ENCODE measurements around the gene PFKM.

The PFKM gene

DNA sequence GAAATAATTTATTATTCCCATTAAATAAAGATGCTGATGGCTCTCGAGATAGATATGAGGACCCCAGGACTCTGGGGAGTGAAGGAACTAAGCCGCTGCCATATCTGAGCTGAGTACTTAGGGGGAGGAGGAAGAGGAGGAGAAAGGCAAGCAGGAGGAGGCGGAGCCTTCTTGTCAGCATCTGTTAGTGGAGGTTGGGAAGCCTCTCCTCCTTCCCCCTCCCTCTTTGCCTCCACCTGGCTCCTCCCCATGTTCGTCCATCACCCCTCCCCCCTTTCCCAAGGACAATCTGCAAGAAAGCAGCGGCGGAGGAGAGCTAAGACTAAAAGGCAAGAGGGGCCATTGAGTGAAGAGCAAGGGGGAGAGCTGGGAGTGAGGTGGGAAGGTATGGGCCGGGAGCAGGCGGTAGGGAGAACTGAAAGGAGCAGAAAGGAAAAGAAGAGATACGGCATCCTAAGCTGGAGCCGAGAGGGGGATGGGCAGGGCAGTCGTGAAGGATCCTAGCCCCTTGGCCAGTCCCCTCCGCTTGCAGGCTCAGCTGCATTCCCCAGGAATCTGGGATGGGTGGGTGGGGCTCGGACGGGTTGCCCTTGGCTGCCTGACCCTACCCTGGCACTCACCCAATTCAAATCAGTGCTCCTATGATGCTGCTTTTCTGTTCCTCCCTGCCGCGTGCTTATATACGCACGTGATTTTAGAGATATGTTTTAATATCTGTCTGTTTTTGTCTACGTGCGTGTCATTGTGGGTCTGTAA lies at the start of gene PFKM:
PFKM (plus strand) TSS at position 287 of the 756 bp plus-strand sequence. CDS start 3,411 bp downstream, outside the sequence.
- TF ChIP-seq, protein P1, sequence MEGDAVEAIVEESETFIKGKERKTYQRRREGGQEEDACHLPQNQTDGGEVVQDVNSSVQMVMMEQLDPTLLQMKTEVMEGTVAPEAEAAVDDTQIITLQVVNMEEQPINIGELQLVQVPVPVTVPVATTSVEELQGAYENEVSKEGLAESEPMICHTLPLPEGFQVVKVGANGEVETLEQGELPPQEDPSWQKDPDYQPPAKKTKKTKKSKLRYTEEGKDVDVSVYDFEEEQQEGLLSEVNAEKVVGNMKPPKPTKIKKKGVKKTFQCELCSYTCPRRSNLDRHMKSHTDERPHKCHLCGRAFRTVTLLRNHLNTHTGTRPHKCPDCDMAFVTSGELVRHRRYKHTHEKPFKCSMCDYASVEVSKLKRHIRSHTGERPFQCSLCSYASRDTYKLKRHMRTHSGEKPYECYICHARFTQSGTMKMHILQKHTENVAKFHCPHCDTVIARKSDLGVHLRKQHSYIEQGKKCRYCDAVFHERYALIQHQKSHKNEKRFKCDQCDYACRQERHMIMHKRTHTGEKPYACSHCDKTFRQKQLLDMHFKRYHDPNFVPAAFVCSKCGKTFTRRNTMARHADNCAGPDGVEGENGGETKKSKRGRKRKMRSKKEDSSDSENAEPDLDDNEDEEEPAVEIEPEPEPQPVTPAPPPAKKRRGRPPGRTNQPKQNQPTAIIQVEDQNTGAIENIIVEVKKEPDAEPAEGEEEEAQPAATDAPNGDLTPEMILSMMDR (IDR thresholded peaks at IDR 0.05; ENCODE audit: low read length), result no peak
- TF ChIP-seq EZH2 (optimal IDR thresholded peaks at IDR 0.05; ENCODE audit: low read depth, low read length) (no peak), EZH2phosphoT487 (IDR thresholded peaks at IDR 0.05; ENCODE audit: low read length) (no peak)
- peaks cover 4% of the 10 kb centered on the region; the same call in 1 of the 2 replicates for H3F3A ChIP-seq (ENCODE audit: insufficient read depth, low read length)
- H2AFZ ChIP-seq (ENCODE audit: low read length), result peak within 1 kb of the TSS; percentile 64
- peak within 1 kb of the TSS; percentile 86 for H3K4me3 ChIP-seq (ENCODE audit: low read length)
- peaks cover 10% of the 10 kb centered on the region; the same call in 1 of the 2 replicates for H3K4me1 ChIP-seq (ENCODE audit: low read length)
- DNase-seq, result peak; percentile 88
- no peaks in the 10 kb centered on the region for H3K9me2 ChIP-seq (replicated peaks; ENCODE audit: insufficient read depth, low read length)
- peak within 1 kb of the TSS; percentile 90 for H3K4me2 ChIP-seq (ENCODE audit: low read depth, low read length)
- peaks cover 34% of the 10 kb centered on the region for H3K79me2 ChIP-seq (ENCODE audit: low read length)
- H3K9ac ChIP-seq (ENCODE audit: low read length), result peak within 1 kb of the TSS; percentile 58
- H3K9me3 ChIP-seq (replicated peaks; ENCODE audit: insufficient read depth, low read length), result no peaks in the 10 kb centered on the region
- H3K27ac ChIP-seq (ENCODE audit: low read length), result peak within 1 kb of the TSS; percentile 22; the same call in 1 of the 2 replicates
- H3K36me3 ChIP-seq (replicated peaks; ENCODE audit: insufficient read depth, low read length), result 0 out of 2 replicates have a peak, but pooled peaks cover 4% of the 10 kb centered on the region
- H3K27me3 ChIP-seq (replicated peaks; ENCODE audit: insufficient read depth, low read length), result no peaks in the 10 kb centered on the region
- H4K20me1 ChIP-seq (ENCODE audit: insufficient read depth, low read length), result no peaks in the 10 kb centered on the region

DNA sequence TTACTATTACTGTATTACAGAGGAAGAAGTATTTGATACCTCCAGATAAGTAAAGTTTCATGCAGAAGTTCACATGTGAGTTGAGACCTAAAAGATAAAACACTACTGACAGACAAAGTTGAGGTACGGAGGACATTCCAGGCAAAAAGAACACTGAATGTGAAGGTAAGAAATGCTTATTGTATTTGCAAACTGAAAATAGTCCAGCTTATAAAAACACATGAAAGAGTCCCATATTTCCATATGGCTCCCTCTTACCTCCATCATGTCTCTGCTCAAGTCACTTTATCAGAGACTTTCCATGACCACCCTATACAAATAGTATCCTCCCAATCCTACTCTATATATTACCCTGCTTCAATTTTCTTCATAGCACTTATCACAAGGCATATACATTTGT lies 49.1 kb upstream of the PFKM start:
- Histone ChIP-seq H3F3A (ENCODE audit: insufficient read depth, low read length) (no peaks in the 10 kb centered on the region), H3K9me2 (replicated peaks; ENCODE audit: insufficient read depth, low read length) (no peaks in the 10 kb centered on the region), H3K4me1 (ENCODE audit: low read length) (no peaks in the 10 kb centered on the region), H2AFZ (ENCODE audit: low read length) (no peak overlapping the region), H3K79me2 (ENCODE audit: low read length) (no peaks in the 10 kb centered on the region), H3K9me3 (replicated peaks; ENCODE audit: insufficient read depth, low read length) (no peaks in the 10 kb centered on the region), H3K36me3 (replicated peaks; ENCODE audit: insufficient read depth, low read length) (peaks cover 17% of the 10 kb centered on the region; the same call in 1 of the 2 replicates), H3K9ac (ENCODE audit: low read length) (no peak overlapping the region), H4K20me1 (ENCODE audit: insufficient read depth, low read length) (no peaks in the 10 kb centered on the region), H3K4me2 (ENCODE audit: low read depth, low read length) (no peak overlapping the region), H3K4me3 (ENCODE audit: low read length) (no peak overlapping the region), H3K27me3 (replicated peaks; ENCODE audit: insufficient read depth, low read length) (no peaks in the 10 kb centered on the region), H3K27ac (ENCODE audit: low read length) (no peak overlapping the region)
- TF ChIP-seq EZH2 (optimal IDR thresholded peaks at IDR 0.05; ENCODE audit: low read depth, low read length) (no peak), EZH2phosphoT487 (IDR thresholded peaks at IDR 0.05; ENCODE audit: low read length) (no peak)
- TF ChIP-seq, protein P1 (IDR thresholded peaks at IDR 0.05; ENCODE audit: low read length), result no peak
- DNase-seq, result no peak

DNA sequence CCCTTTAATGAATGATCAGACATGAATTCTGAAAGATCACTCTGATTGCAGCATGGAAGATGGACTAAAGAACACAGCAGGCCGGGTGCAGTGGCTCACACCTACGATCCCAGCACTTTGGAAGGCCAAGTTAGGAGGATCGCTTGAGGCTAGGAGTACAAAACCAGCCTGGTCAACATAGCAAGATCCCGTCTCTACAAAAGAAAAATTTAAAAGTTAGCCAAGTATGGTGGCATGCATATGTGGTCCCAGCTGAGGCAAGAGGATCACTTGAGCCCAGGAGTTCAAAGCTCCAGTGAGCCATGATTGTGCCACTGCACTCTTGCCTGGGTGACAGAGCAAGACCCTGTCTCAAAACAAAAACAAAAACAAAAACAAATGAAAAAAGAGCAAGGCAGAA lies 48.4 kb upstream of the PFKM start:
- peaks cover 12% of the 10 kb centered on the region; the same call in 1 of the 2 replicates for H3K36me3 ChIP-seq (replicated peaks; ENCODE audit: insufficient read depth, low read length)
- H3K4me2 ChIP-seq (ENCODE audit: low read depth, low read length), result no peak overlapping the region
- TF ChIP-seq EZH2phosphoT487 (IDR thresholded peaks at IDR 0.05; ENCODE audit: low read length), result no peak
- TF ChIP-seq, protein P1 (IDR thresholded peaks at IDR 0.05; ENCODE audit: low read length), result no peak
- no peak for TF ChIP-seq EZH2 (optimal IDR thresholded peaks at IDR 0.05; ENCODE audit: low read depth, low read length)
- no peaks in the 10 kb centered on the region for H3K79me2 ChIP-seq (ENCODE audit: low read length)
- no peak overlapping the region for H2AFZ ChIP-seq (ENCODE audit: low read length)
- no peaks in the 10 kb centered on the region for H3K27me3 ChIP-seq (replicated peaks; ENCODE audit: insufficient read depth, low read length)
- no peak overlapping the region for H3K9ac ChIP-seq (ENCODE audit: low read length)
- no peaks in the 10 kb centered on the region for H3K4me1 ChIP-seq (ENCODE audit: low read length)
- H3K27ac ChIP-seq (ENCODE audit: low read length), result no peak overlapping the region
- no peaks in the 10 kb centered on the region for H3K9me2 ChIP-seq (replicated peaks; ENCODE audit: insufficient read depth, low read length)
- no peaks in the 10 kb centered on the region for H4K20me1 ChIP-seq (ENCODE audit: insufficient read depth, low read length)
- no peaks in the 10 kb centered on the region for H3F3A ChIP-seq (ENCODE audit: insufficient read depth, low read length)
- H3K4me3 ChIP-seq (ENCODE audit: low read length), result no peak overlapping the region
- DNase-seq, result no peak
- no peaks in the 10 kb centered on the region for H3K9me3 ChIP-seq (replicated peaks; ENCODE audit: insufficient read depth, low read length)
